Testis (tissue), 3 donors: ENCODE results near the gene TENT4A. TPM values are rescaled to one million over a fixed set of nuclear protein-coding genes. Genes with fewer than 3 reads are reported as not detected.

ENCODE experiments used
- DNase-seq: peaks from one replicate; pipeline ENCODE4 v3.0.0-alpha.2; 2019
- H3K27ac ChIP-seq, 2 donors: fragments of 200-600 bp; sonication (generic); one replicate each; pipeline ENCODE4 v1.5.1; 2019
- H3K27me3 ChIP-seq: fragments of 200-600 bp; sonication (generic); one replicate; pipeline ENCODE4 v1.5.1; 2019
- H3K36me3 ChIP-seq: fragments of 200-600 bp; sonication (generic); one replicate; pipeline ENCODE4 v1.5.1; 2017; ENCODE audit warnings: low read depth; ENCODE audit errors: missing control alignments
- H3K4me1 ChIP-seq: fragments of 200-600 bp; sonication (generic); one replicate; pipeline ENCODE4 v1.5.1; 2019
- H3K4me3 ChIP-seq, 2 donors: fragments of 200-600 bp; sonication (generic); one replicate each; pipeline ENCODE4 v1.5.1; 2017 to 2019
- H3K9me3 ChIP-seq: fragments of 200-600 bp; sonication (generic); one replicate; pipeline ENCODE4 v1.5.1; 2017
- POLR2A ChIP-seq: fragments of 450-650 bp; IDR thresholded peaks from one replicate; pipeline ENCODE4 v1.6.1; 2017; ENCODE audit warnings: antibody characterized with exemption, mild to moderate bottlenecking, moderate library complexity
- WGBS, 2 donors: methylation state at CpG; one replicate each; pipeline ENCODE4 v1.1.5; 2018; 5-methylcytosine and 5-hydroxymethylcytosine counted together
- intact Hi-C: fragments of 100-400 bp; cut with DNase I; formaldehyde crosslinking; loops from one replicate; pipeline ENCODE4 v1.15.1; 2023; ENCODE audit warnings: low total_unique reads
- polyA plus RNA-seq: library from polyadenylated mRNA; stranded (reverse); fragments of 350-450 nt; fragmentation: Illumina TruSeq; extraction: RNeasy Lipid Tissue Mini Kit (QIAGEN cat#74804); gene quantifications from one replicate; pipeline ENCODE4 v1.2.3, GENCODE V29; 2014; ENCODE audit warnings: low read depth, low replicate concordance; ENCODE audit not compliant: insufficient read depth
- total RNA-seq, 2 donors: library from RNA; depleted of rRNA; stranded (reverse); fragments of >200 nt; gene quantifications; one replicate each; pipeline ENCODE4 v1.2.3, GENCODE V29; 2016
- TF ChIP-seq, protein P1 (sequence below), 3 experiments: fragments of 450-650 bp in 2 of 3; fragments of 200-600 bp in 1 of 3; sonication (generic) in 1 of 3; IDR thresholded peaks; one replicate each; pipeline ENCODE4 v1.5.1; 2016 to 2019; ENCODE audit warnings: antibody characterized with exemption in 3 of 3, mild to moderate bottlenecking in 2 of 3, moderate library complexity in 1 of 3

Gene TENT4A
- total and polyA plus RNA-seq, 3 donors from 2014 or later, result 23.1 to 51.3 (median 46.2) TPM

DNA sequence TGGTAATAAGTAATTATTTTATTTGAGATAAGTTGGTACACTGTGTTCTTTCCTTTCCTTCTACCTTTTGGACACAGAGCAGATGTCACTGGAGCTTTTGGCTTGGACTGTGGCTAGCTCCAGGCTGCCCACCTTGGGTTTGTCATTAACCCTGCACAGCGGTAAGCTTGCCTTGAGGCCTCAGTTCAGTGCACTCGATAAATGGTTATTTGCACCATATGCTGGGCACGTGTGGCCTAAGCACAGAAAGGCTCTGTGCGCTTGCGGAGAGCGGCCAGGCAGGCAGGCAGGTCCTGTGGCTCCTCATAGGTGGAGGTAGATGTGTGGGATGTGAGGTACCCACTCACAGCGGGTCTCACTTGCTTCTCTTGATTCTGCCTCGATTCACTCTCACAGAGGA lies 30.0 kb upstream of the TENT4A start:
- TF ChIP-seq, protein P1, sequence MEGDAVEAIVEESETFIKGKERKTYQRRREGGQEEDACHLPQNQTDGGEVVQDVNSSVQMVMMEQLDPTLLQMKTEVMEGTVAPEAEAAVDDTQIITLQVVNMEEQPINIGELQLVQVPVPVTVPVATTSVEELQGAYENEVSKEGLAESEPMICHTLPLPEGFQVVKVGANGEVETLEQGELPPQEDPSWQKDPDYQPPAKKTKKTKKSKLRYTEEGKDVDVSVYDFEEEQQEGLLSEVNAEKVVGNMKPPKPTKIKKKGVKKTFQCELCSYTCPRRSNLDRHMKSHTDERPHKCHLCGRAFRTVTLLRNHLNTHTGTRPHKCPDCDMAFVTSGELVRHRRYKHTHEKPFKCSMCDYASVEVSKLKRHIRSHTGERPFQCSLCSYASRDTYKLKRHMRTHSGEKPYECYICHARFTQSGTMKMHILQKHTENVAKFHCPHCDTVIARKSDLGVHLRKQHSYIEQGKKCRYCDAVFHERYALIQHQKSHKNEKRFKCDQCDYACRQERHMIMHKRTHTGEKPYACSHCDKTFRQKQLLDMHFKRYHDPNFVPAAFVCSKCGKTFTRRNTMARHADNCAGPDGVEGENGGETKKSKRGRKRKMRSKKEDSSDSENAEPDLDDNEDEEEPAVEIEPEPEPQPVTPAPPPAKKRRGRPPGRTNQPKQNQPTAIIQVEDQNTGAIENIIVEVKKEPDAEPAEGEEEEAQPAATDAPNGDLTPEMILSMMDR (IDR thresholded peaks at IDR 0.05), result no peak
- TF ChIP-seq POLR2A, result no peak
- no peaks in the 10 kb centered on the region for H3K27me3 ChIP-seq
- WGBS, 2 donors, result 88 to 93% methylated on average over 8 of the region's 8 CpGs
- no peaks in the 10 kb centered on the region for H3K36me3 ChIP-seq
- no peak overlapping the region for H3K27ac ChIP-seq
- H3K4me1 ChIP-seq, result no peaks in the 10 kb centered on the region
- no peak for DNase-seq
- no peak overlapping the region for H3K4me3 ChIP-seq
- H3K9me3 ChIP-seq, result no peaks in the 10 kb centered on the region
- intact Hi-C loops, result no loop called here

DNA sequence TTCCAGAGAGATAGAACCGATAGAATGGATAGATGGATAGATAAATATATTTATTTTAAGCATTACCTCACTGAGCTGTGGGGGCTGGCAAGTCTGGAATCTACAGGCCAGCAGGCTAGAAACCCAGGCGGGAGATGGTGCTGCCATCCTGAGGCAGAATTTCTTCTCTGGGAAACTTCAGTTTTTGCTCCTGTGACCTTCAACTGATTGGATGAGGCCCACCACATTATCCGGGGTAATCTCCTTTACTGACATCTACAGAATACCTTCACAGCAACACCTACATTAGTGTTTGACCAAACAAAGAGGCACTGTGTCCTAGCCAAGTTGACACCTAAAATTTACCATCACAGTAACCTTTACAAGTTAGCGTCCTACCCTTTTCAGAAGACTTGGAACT lies 29.2 kb upstream of the TENT4A start:
- Histone ChIP-seq H3K36me3 (no peaks in the 10 kb centered on the region), H3K4me3 (no peak overlapping the region), H3K27ac (no peak overlapping the region), H3K9me3 (no peaks in the 10 kb centered on the region), H3K4me1 (no peaks in the 10 kb centered on the region), H3K27me3 (no peaks in the 10 kb centered on the region)
- DNase-seq, result no peak
- WGBS, 2 donors, result 75 to 78% methylated on average over 4 of the region's 4 CpGs
- TF ChIP-seq POLR2A, result no peak
- TF ChIP-seq, protein P1 (IDR thresholded peaks at IDR 0.05), result no peak
- intact Hi-C loops, result no loop called here

DNA sequence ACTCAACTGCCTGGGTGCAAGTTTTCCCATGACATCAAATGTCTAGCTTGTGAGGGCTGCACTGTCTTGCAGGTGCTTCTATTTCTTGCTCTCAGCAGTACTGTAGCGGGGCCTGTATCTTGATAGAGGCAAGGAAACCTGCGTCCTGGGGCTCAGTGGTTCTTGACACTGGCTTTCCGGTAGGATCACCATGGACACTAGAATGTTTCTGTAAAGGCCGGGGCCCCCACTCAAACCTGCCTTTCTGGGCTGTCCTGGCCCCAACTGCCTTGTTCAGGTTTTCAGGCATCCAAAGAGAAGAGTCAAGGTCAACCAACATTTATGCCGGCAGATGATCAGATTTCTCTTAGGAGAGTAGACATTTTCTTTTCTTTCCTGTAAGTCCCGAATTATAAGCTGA lies 26.7 kb upstream of the TENT4A start:
- H3K4me3 ChIP-seq, result no peak overlapping the region
- 39 to 45% methylated on average over 6 of the region's 6 CpGs for WGBS, 2 donors

DNA sequence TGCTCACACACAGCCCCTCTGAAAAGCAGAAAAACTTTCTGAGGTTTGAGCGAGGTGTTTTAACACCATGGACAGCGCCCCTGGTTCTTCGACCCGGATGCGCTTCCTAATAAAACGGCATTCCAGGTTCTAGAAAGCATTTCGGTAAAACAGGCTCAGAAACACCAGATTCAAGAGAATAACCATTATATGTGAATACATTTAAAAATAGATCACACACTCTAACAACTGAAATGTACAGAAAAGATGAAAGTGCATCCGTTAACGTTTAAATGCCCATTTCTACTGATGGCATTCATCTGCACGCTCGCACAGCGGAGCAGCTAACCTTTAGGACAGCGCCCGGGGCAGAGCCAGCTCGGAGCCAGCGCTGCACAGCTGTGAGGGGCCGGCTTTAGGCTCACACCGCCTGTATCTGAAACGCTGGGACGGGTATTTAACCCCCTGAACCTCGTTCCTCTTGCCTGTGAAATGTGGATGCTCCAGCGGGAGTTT lies 26.3 kb upstream of the TENT4A start:
- Histone ChIP-seq H3K4me1 (no peaks in the 10 kb centered on the region), H3K9me3 (no peaks in the 10 kb centered on the region), H3K4me3 (no peak overlapping the region), H3K36me3 (no peaks in the 10 kb centered on the region), H3K27me3 (no peaks in the 10 kb centered on the region), H3K27ac (no peak overlapping the region)
- DNase-seq, result peak; percentile 46
- WGBS, 2 donors, result 1 to 4% methylated on average over 22 of the region's 22 CpGs
- no peak for TF ChIP-seq POLR2A
- TF ChIP-seq, protein P1 (IDR thresholded peaks at IDR 0.05), result no peak
- intact Hi-C loops, result no loop called here

More for the DNA sequence above, 26.7 kb upstream of the TENT4A start:
- Histone ChIP-seq H3K27ac (no peak overlapping the region), H3K36me3 (no peaks in the 10 kb centered on the region), H3K27me3 (no peaks in the 10 kb centered on the region), H3K9me3 (no peaks in the 10 kb centered on the region), H3K4me1 (no peaks in the 10 kb centered on the region)
- intact Hi-C loops, result no loop called here
- no peak for DNase-seq
- TF ChIP-seq, protein P1 (IDR thresholded peaks at IDR 0.05), result no peak
- no peak for TF ChIP-seq POLR2A

DNA sequence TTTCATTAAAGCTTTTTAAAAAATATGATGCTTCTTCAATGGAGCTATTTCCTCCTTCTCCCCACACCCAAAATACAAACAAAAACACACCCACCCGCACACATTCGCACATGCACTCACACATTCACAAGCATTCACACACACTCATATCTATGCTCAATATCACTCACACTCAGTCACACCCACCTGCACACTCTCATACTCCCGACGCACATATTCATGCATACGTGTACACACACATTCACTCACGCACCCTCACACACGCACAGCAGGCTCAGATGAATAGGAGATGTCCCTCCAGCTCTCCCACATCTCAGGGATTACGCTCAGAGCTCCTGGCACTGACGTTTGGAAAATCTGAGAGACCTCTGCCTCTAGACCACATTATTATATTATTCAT lies 25.7 kb upstream of the TENT4A start:
- 72 to 73% methylated on average over 9 of the region's 9 CpGs for WGBS, 2 donors
- H3K4me3 ChIP-seq, result no peak overlapping the region

More for the DNA sequence above, 25.7 kb upstream of the TENT4A start:
- no peaks in the 10 kb centered on the region for H3K4me1 ChIP-seq
- TF ChIP-seq, protein P1 (IDR thresholded peaks at IDR 0.05), result no peak
- no peak for TF ChIP-seq POLR2A
- H3K36me3 ChIP-seq, result no peaks in the 10 kb centered on the region
- intact Hi-C loops, result no loop called here
- no peaks in the 10 kb centered on the region for H3K27me3 ChIP-seq
- H3K9me3 ChIP-seq, result no peaks in the 10 kb centered on the region
- no peak for DNase-seq
- H3K27ac ChIP-seq, result no peak overlapping the region
